Trophoblast cell (in vitro differentiated cells and primary cell): ENCODE results near the gene HRCT1.

Experiments used
- DNase-seq, 2 donors: peaks; one replicate each; pipeline ENCODE4 v3.0.0-alpha.2; 2016
- H2AFZ ChIP-seq: 2 replicates; pipeline ENCODE4 v1.6.1; 2013; ENCODE audit warnings: low read length, moderate library complexity, mild to moderate bottlenecking; ENCODE audit not compliant: insufficient read depth, poor library complexity
- H2AK5ac ChIP-seq: 2 replicates; pipeline ENCODE4 v1.6.1; 2013; ENCODE audit warnings: mild to moderate bottlenecking, low read length
- H2BK120ac ChIP-seq: 2 replicates; pipeline ENCODE4 v1.6.1; 2013; ENCODE audit warnings: low read length, mild to moderate bottlenecking, moderate library complexity; ENCODE audit not compliant: insufficient read depth, poor library complexity
- H2BK12ac ChIP-seq: 2 replicates; pipeline ENCODE4 v1.6.1; 2013; ENCODE audit warnings: mild to moderate bottlenecking, low read length, moderate library complexity
- H2BK5ac ChIP-seq: 2 replicates; pipeline ENCODE4 v1.6.1; 2013; ENCODE audit warnings: low read length, low read depth, moderate library complexity, mild to moderate bottlenecking; ENCODE audit not compliant: poor library complexity
- H3K14ac ChIP-seq: 2 replicates; pipeline ENCODE4 v1.6.1; 2013; ENCODE audit warnings: mild to moderate bottlenecking, low read length
- H3K18ac ChIP-seq: 2 replicates; pipeline ENCODE4 v1.6.1; 2013; ENCODE audit warnings: mild to moderate bottlenecking, low read length
- H3K23ac ChIP-seq: 2 replicates; pipeline ENCODE4 v1.6.1; 2013; ENCODE audit warnings: low read length
- H3K27ac ChIP-seq: 2 replicates; pipeline ENCODE4 v1.5.1; 2013; ENCODE audit warnings: low read depth, mild to moderate bottlenecking, inconsistent platforms, low read length, moderate library complexity
- H3K27me3 ChIP-seq: 2 replicates; pipeline ENCODE4 v1.6.1; 2013; ENCODE audit warnings: inconsistent platforms, mild to moderate bottlenecking, low read length, moderate library complexity; ENCODE audit not compliant: insufficient read depth
- H3K36me3 ChIP-seq, 2 experiments: 1 replicate in 1 of 2; 2 replicates in 1 of 2; pipeline ENCODE4 v1.6.1; 2013; ENCODE audit warnings: low read length in 2 of 2, mild to moderate bottlenecking in 2 of 2, moderate library complexity in 1 of 2; ENCODE audit not compliant: insufficient read depth in 2 of 2, control insufficient read depth in 1 of 2
- H3K4ac ChIP-seq: 2 replicates; pipeline ENCODE4 v1.6.1; 2013; ENCODE audit warnings: low read depth, mild to moderate bottlenecking, low read length, moderate library complexity
- H3K4me1 ChIP-seq, 2 experiments: 1 replicate in 1 of 2; 2 replicates in 1 of 2; pipeline ENCODE4 v1.6.1; 2013; ENCODE audit warnings: low read length in 2 of 2, mild to moderate bottlenecking in 2 of 2, moderate library complexity in 1 of 2; ENCODE audit not compliant: insufficient read depth in 2 of 2, control insufficient read depth in 1 of 2
- H3K4me2 ChIP-seq: 2 replicates; pipeline ENCODE4 v1.6.1; 2013; ENCODE audit warnings: inconsistent platforms, mild to moderate bottlenecking, low read length, moderate library complexity
- H3K4me3 ChIP-seq: 2 replicates; pipeline ENCODE4 v1.5.1; 2013; ENCODE audit warnings: mild to moderate bottlenecking, low read depth, low read length, inconsistent platforms
- H3K79me1 ChIP-seq: one replicate; pipeline ENCODE4 v1.6.1; 2013; ENCODE audit warnings: low read length
- H3K79me2 ChIP-seq: 2 replicates; pipeline ENCODE4 v1.6.1; 2013; ENCODE audit warnings: low read length, mild to moderate bottlenecking; ENCODE audit not compliant: control insufficient read depth, insufficient read depth, poor library complexity
- H3K9ac ChIP-seq: 2 replicates; pipeline ENCODE4 v1.6.1; 2013; ENCODE audit warnings: mild to moderate bottlenecking, low read length
- H3K9me3 ChIP-seq: 2 replicates; pipeline ENCODE4 v1.6.1; 2013; ENCODE audit warnings: low read depth, mild to moderate bottlenecking, control low read depth, inconsistent platforms, low read length; ENCODE audit not compliant: insufficient read depth
- H4K12ac ChIP-seq: 2 replicates; pipeline ENCODE4 v1.6.1; 2013; ENCODE audit warnings: low read depth, mild to moderate bottlenecking, low read length, moderate library complexity
- H4K8ac ChIP-seq: 2 replicates; pipeline ENCODE4 v1.6.1; 2013; ENCODE audit warnings: low read depth, mild to moderate bottlenecking, low read length, moderate library complexity
- H4K91ac ChIP-seq: one replicate; pipeline ENCODE4 v1.6.1; 2013; ENCODE audit warnings: low read depth, mild to moderate bottlenecking, low read length, moderate library complexity
- WGBS: extraction: QIAGEN DNeasy Blood & Tissue Kit; methylation state at CpG from one replicate; pipeline ENCODE4 v1.1.7; 2013; ENCODE audit warnings: missing lambda C conversion rate; ENCODE audit not compliant: insufficient read length, insufficient coverage; ENCODE audit errors: extremely low coverage; 5-methylcytosine and 5-hydroxymethylcytosine counted together

The HRCT1 gene

DNA sequence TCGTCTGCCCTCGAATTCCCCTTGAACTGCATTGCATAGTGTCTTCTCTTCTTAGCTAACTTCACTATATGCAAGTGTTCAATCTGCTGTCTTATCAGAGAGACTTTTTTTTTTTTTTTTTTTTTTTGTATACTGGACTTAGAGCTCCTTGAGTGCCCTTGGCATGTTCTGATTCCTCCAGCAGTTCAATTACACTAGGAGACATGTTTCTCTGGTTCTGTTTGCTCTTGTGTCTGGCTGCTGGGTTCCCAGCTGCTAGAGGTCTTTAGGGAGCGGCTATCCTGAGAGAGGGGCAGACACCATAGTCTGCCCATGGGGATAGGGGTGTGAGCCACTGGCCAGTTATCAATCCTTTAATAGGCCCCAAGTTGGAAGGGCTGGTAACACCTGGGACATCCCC, 38.8 kb downstream of the HRCT1 start:
- H2AFZ ChIP-seq: no peak overlapping the region
- no peak overlapping the region for H3K27ac ChIP-seq
- H3K36me3 ChIP-seq: no peaks in the 10 kb centered on the region
- no peak overlapping the region for H3K14ac ChIP-seq
- H3K9ac ChIP-seq: no peak overlapping the region
- H3K79me2 ChIP-seq: no peaks in the 10 kb centered on the region
- WGBS: no CpG with 5 or more reads among the region's 3 CpGs
- peak overlapping the region; percentile 97 for H4K8ac ChIP-seq
- peaks cover 10% of the 10 kb centered on the region for H3K9me3 ChIP-seq
- H2AK5ac ChIP-seq: no peak overlapping the region
- no peak overlapping the region for H3K4ac ChIP-seq
- no peak overlapping the region for H2BK5ac ChIP-seq
- H3K18ac ChIP-seq: no peak overlapping the region
- peaks cover 8 to 13% of the 10 kb centered on the region in 2 experiments for H3K4me1 ChIP-seq
- H3K4me2 ChIP-seq: no peak overlapping the region
- H3K23ac ChIP-seq: no peak overlapping the region
- peaks cover 2% of the 10 kb centered on the region for H3K79me1 ChIP-seq
- DNase-seq: no peak
- no peak overlapping the region for H2BK120ac ChIP-seq
- no peak overlapping the region for H2BK12ac ChIP-seq
- no peak overlapping the region for H4K91ac ChIP-seq
- no peak overlapping the region for H3K4me3 ChIP-seq
- peak overlapping the region; percentile 81 for H4K12ac ChIP-seq
- H3K27me3 ChIP-seq: peaks cover 5% of the 10 kb centered on the region

- peak overlapping the region; percentile 53 for H4K91ac ChIP-seq
- H3K9ac ChIP-seq: no peak overlapping the region
- peak overlapping the region; percentile 97 for H4K8ac ChIP-seq
- H3K36me3 ChIP-seq: no peaks in the 10 kb centered on the region
- H3K4me1 ChIP-seq: peaks cover 8 to 13% of the 10 kb centered on the region in 2 experiments
- WGBS: no CpG with 5 or more reads among the region's 10 CpGs
- H2BK5ac ChIP-seq: no peak overlapping the region
- no peak overlapping the region for H3K23ac ChIP-seq
- no peak overlapping the region for H3K14ac ChIP-seq
- no peak overlapping the region for H3K27ac ChIP-seq
- H3K4me2 ChIP-seq: no peak overlapping the region
- H3K79me1 ChIP-seq: peaks cover 2% of the 10 kb centered on the region
- DNase-seq: peak; percentile 76 to 93
- peaks cover 10% of the 10 kb centered on the region for H3K9me3 ChIP-seq
- peaks cover 5% of the 10 kb centered on the region for H3K27me3 ChIP-seq
- no peaks in the 10 kb centered on the region for H3K79me2 ChIP-seq
- no peak overlapping the region for H2AK5ac ChIP-seq
- H3K4ac ChIP-seq: peak overlapping the region; percentile 9
- H2BK120ac ChIP-seq: no peak overlapping the region
- H2BK12ac ChIP-seq: no peak overlapping the region
- no peak overlapping the region for H3K18ac ChIP-seq
- no peak overlapping the region for H2AFZ ChIP-seq
- peak overlapping the region; percentile 81 for H4K12ac ChIP-seq
- no peak overlapping the region for H3K4me3 ChIP-seq
These were observed 39.5 kb downstream of the HRCT1 start for GRCh38 chr9:35945341-35946018.

GRCh38 chr9:35948451-35948850, 42.4 kb downstream of the HRCT1 start:
- no peak overlapping the region for H3K18ac ChIP-seq
- peaks cover 8 to 18% of the 10 kb centered on the region in 2 experiments for H3K4me1 ChIP-seq
- H3K27ac ChIP-seq: no peak overlapping the region
- H3K4me2 ChIP-seq: no peak overlapping the region
- no peak overlapping the region for H2BK120ac ChIP-seq
- H2AFZ ChIP-seq: no peak overlapping the region
- no peak overlapping the region for H2BK12ac ChIP-seq
- H3K4ac ChIP-seq: no peak overlapping the region
- no peak overlapping the region for H4K91ac ChIP-seq
- H3K9me3 ChIP-seq: peaks cover 8% of the 10 kb centered on the region
- H3K14ac ChIP-seq: no peak overlapping the region
- peaks cover 2% of the 10 kb centered on the region for H3K79me1 ChIP-seq
- no peaks in the 10 kb centered on the region for H3K36me3 ChIP-seq
- no peak overlapping the region for H3K9ac ChIP-seq
- no peak overlapping the region for H3K4me3 ChIP-seq
- no peak overlapping the region for H4K12ac ChIP-seq
- peak in 1 of 2 donors; percentile 33 for DNase-seq
- H4K8ac ChIP-seq: no peak overlapping the region
- H3K27me3 ChIP-seq: peaks cover under 1% of the 10 kb centered on the region
- H2AK5ac ChIP-seq: no peak overlapping the region
- H3K79me2 ChIP-seq: no peaks in the 10 kb centered on the region
- no CpG with 5 or more reads among the region's 2 CpGs for WGBS
- H3K23ac ChIP-seq: no peak overlapping the region
- no peak overlapping the region for H2BK5ac ChIP-seq

GRCh38 chr9:35948901-35949318, 42.9 kb downstream of the HRCT1 start:
- Histone ChIP-seq H3K36me3 (no peaks in the 10 kb centered on the region), H3K9me3 (peaks cover 5% of the 10 kb centered on the region), H4K91ac (peak overlapping the region; percentile 36), H3K79me2 (no peaks in the 10 kb centered on the region), H3K79me1 (peaks cover 2% of the 10 kb centered on the region), H3K4me1 (peaks cover 8 to 18% of the 10 kb centered on the region in 2 experiments), H3K14ac (no peak overlapping the region), H2BK5ac (peak overlapping the region; percentile 11), H3K4me3 (no peak overlapping the region), H3K27ac (peak overlapping the region; percentile 19), H3K27me3 (no peaks in the 10 kb centered on the region), H3K18ac (no peak overlapping the region), H3K9ac (no peak overlapping the region), H3K4ac (no peak overlapping the region), H4K12ac (no peak overlapping the region), H3K23ac (no peak overlapping the region), H2BK120ac (no peak overlapping the region), H3K4me2 (no peak overlapping the region), H2AK5ac (no peak overlapping the region), H2BK12ac (no peak overlapping the region), H4K8ac (peak overlapping the region; percentile 21), H2AFZ (peak overlapping the region; percentile 46)
- no CpG with 5 or more reads among the region's 2 CpGs for WGBS
- peak; percentile 79 for DNase-seq
